Karpas-422 (cell line): ENCODE data around the gene ARSI. TPM values are rescaled to one million over a fixed set of nuclear protein-coding genes. Genes with fewer than 3 reads are reported as not detected.

Source experiments
- DNase-seq: peaks from one replicate; pipeline ENCODE4 v3.0.0-alpha.2; 2015
- H2AFZ ChIP-seq: fragments of 200-600 bp; sonication (generic); 2 replicates; pipeline ENCODE4 v1.6.1; 2014; ENCODE audit warnings: antibody characterized with exemption, low read length, mixed read lengths
- H3K27ac ChIP-seq: fragments of 200-600 bp; sonication (generic); 2 replicates; pipeline ENCODE4 v1.5.1; 2014; ENCODE audit warnings: mild to moderate bottlenecking, low read length, moderate library complexity
- H3K27me3 ChIP-seq: fragments of 200-600 bp; sonication (generic); 2 replicates; pipeline ENCODE4 v1.6.1; 2014; ENCODE audit warnings: low read length, mixed read lengths
- H3K36me3 ChIP-seq: fragments of 200-600 bp; sonication (generic); 2 replicates; pipeline ENCODE4 v1.6.1; 2014; ENCODE audit warnings: low read length, mixed read lengths; ENCODE audit not compliant: insufficient read depth
- H3K4me1 ChIP-seq: fragments of 200-600 bp; sonication (generic); 2 replicates; pipeline ENCODE4 v1.6.1; 2014; ENCODE audit warnings: mild to moderate bottlenecking, low read length, mixed read lengths
- H3K4me2 ChIP-seq: fragments of 200-600 bp; sonication (generic); 2 replicates; pipeline ENCODE4 v1.6.1; 2014; ENCODE audit warnings: low read length, low read depth, mild to moderate bottlenecking; ENCODE audit not compliant: poor library complexity, severe bottlenecking
- H3K4me3 ChIP-seq: fragments of 200-600 bp; sonication (generic); 2 replicates; pipeline ENCODE4 v1.5.1; 2014; ENCODE audit warnings: mild to moderate bottlenecking, antibody characterized with exemption, low read length, mixed read lengths
- H3K79me2 ChIP-seq: fragments of 200-600 bp; sonication (generic); 2 replicates; pipeline ENCODE4 v1.6.1; 2014; ENCODE audit warnings: mild to moderate bottlenecking, low read length, mixed read lengths
- H3K9ac ChIP-seq: fragments of 200-600 bp; sonication (generic); 2 replicates; pipeline ENCODE4 v1.6.0; 2014; ENCODE audit warnings: low read length
- H3K9me2 ChIP-seq: fragments of 200-600 bp; sonication (generic), shearing (Covaris generic); replicated peaks from 2 replicates; pipeline ENCODE4 v1.6.0; 2014; ENCODE audit warnings: mild to moderate bottlenecking, low read length, moderate library complexity; ENCODE audit not compliant: insufficient read depth
- H3K9me3 ChIP-seq: fragments of 300-700, 200-600 bp; sonication (generic); 2 replicates; pipeline ENCODE4 v1.6.1; 2014; ENCODE audit warnings: low read length, mixed read lengths
- H4K20me1 ChIP-seq: fragments of 200-600 bp; sonication (generic); 2 replicates; pipeline ENCODE4 v1.6.1; 2014; ENCODE audit warnings: mild to moderate bottlenecking, antibody characterized with exemption, low read length, low read depth; ENCODE audit not compliant: insufficient read depth
- total RNA-seq: library from RNA; depleted of rRNA; stranded (reverse); fragments of >200 nt; shearing (Covaris generic); gene quantifications from 2 replicates; pipeline ENCODE4 v1.2.3, GENCODE V29; 2014; ENCODE audit warnings: low replicate concordance

ARSI gene
- total RNA-seq, 1 experiment from 2014 or later: not detected

- H2AFZ ChIP-seq: no peak overlapping the region
- H4K20me1 ChIP-seq: no peaks in the 10 kb centered on the region
- no peak overlapping the region for H3K27ac ChIP-seq
- H3K36me3 ChIP-seq: no peaks in the 10 kb centered on the region
- H3K9me3 ChIP-seq: no peaks in the 10 kb centered on the region
- no peaks in the 10 kb centered on the region for H3K79me2 ChIP-seq
- no peak overlapping the region for H3K4me3 ChIP-seq
- no peaks in the 10 kb centered on the region for H3K4me1 ChIP-seq
- no peaks in the 10 kb centered on the region for H3K27me3 ChIP-seq
- no peak for DNase-seq
- H3K9me2 ChIP-seq: no peaks in the 10 kb centered on the region
- no peak overlapping the region for H3K9ac ChIP-seq
- no peak overlapping the region for H3K4me2 ChIP-seq
Observed at GRCh38 chr5:150323819-150324218, 21.1 kb upstream of the ARSI start.

DNA sequence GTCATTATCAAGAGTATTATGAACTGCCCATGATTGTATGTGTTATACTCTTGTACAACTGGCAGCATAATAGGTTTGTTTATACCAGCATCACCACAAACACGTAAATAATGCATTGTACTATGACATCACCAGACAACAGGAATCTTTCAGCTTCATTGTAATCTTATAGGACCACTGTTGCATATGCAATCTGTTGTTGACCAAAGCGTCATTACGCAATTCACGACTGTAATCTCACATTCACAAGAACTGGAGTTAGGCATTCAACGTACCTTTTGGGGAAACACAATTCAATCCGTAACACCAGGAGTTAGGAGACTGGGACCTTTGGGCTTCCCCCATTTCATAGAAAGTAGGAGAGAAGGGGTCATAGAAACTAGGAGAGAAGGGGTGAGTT, 20.4 kb upstream of the ARSI start:
- Histone ChIP-seq H3K9ac (no peak overlapping the region), H3K27ac (no peak overlapping the region), H3K9me3 (no peaks in the 10 kb centered on the region), H3K27me3 (no peaks in the 10 kb centered on the region), H3K9me2 (no peaks in the 10 kb centered on the region), H3K4me3 (no peak overlapping the region), H3K4me1 (no peaks in the 10 kb centered on the region), H4K20me1 (no peaks in the 10 kb centered on the region), H2AFZ (no peak overlapping the region), H3K79me2 (no peaks in the 10 kb centered on the region), H3K4me2 (no peak overlapping the region), H3K36me3 (no peaks in the 10 kb centered on the region)
- no peak for DNase-seq

- H4K20me1 ChIP-seq: no peaks in the 10 kb centered on the region
- DNase-seq: no peak
- no peak overlapping the region for H3K9ac ChIP-seq
- H2AFZ ChIP-seq: no peak overlapping the region
- H3K9me3 ChIP-seq: no peaks in the 10 kb centered on the region
- no peaks in the 10 kb centered on the region for H3K9me2 ChIP-seq
- no peaks in the 10 kb centered on the region for H3K27me3 ChIP-seq
- no peak overlapping the region for H3K27ac ChIP-seq
- H3K4me3 ChIP-seq: no peak overlapping the region
- no peak overlapping the region for H3K4me2 ChIP-seq
- no peaks in the 10 kb centered on the region for H3K79me2 ChIP-seq
- H3K4me1 ChIP-seq: no peaks in the 10 kb centered on the region
- no peaks in the 10 kb centered on the region for H3K36me3 ChIP-seq
Observed at GRCh38 chr5:150322202-150322601, 19.5 kb upstream of the ARSI start.

GRCh38 chr5:150321784-150322183, 19.1 kb upstream of the ARSI start:
- H3K27me3 ChIP-seq: no peaks in the 10 kb centered on the region
- no peak overlapping the region for H2AFZ ChIP-seq
- DNase-seq: no peak
- H3K4me1 ChIP-seq: no peaks in the 10 kb centered on the region
- no peaks in the 10 kb centered on the region for H3K9me2 ChIP-seq
- H3K4me2 ChIP-seq: no peak overlapping the region
- no peak overlapping the region for H3K27ac ChIP-seq
- no peaks in the 10 kb centered on the region for H3K9me3 ChIP-seq
- no peaks in the 10 kb centered on the region for H3K79me2 ChIP-seq
- H3K4me3 ChIP-seq: no peak overlapping the region
- no peaks in the 10 kb centered on the region for H4K20me1 ChIP-seq
- H3K36me3 ChIP-seq: no peaks in the 10 kb centered on the region
- no peak overlapping the region for H3K9ac ChIP-seq

GRCh38 chr5:150321211-150321610, 18.5 kb upstream of the ARSI start:
- Histone ChIP-seq H3K4me3 (no peak overlapping the region), H3K4me2 (no peak overlapping the region), H3K9me3 (no peaks in the 10 kb centered on the region), H3K9ac (no peak overlapping the region), H3K79me2 (no peaks in the 10 kb centered on the region), H3K27me3 (no peaks in the 10 kb centered on the region), H2AFZ (no peak overlapping the region), H3K36me3 (no peaks in the 10 kb centered on the region), H4K20me1 (no peaks in the 10 kb centered on the region), H3K9me2 (no peaks in the 10 kb centered on the region), H3K27ac (no peak overlapping the region), H3K4me1 (no peaks in the 10 kb centered on the region)
- no peak for DNase-seq

GRCh38 chr5:150320044-150320613, 17.4 kb upstream of the ARSI start:
- no peak overlapping the region for H3K9ac ChIP-seq
- no peak overlapping the region for H3K4me2 ChIP-seq
- H3K27me3 ChIP-seq: no peaks in the 10 kb centered on the region
- no peaks in the 10 kb centered on the region for H3K9me3 ChIP-seq
- H3K9me2 ChIP-seq: no peaks in the 10 kb centered on the region
- DNase-seq: no peak
- H3K36me3 ChIP-seq: no peaks in the 10 kb centered on the region
- H3K79me2 ChIP-seq: no peaks in the 10 kb centered on the region
- no peaks in the 10 kb centered on the region for H3K4me1 ChIP-seq
- H3K4me3 ChIP-seq: no peak overlapping the region
- H3K27ac ChIP-seq: no peak overlapping the region
- H4K20me1 ChIP-seq: no peaks in the 10 kb centered on the region
- no peak overlapping the region for H2AFZ ChIP-seq

DNA sequence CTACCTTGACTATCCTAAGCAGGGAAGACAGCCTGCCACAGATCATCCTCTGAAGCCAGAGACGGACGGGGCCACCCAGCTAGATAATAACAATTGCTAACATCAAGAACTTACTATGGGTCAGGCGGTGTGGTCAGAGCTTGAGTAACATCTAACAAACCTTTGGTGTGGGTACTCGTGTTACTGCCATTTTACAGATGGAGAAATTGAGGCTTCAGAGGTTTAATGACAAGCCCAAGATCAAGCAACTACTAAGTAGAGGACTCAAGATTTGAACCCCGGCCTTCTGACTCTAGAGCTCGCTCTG, 16.7 kb upstream of the ARSI start:
- Histone ChIP-seq H3K4me1 (no peaks in the 10 kb centered on the region), H2AFZ (no peak overlapping the region)

DNA sequence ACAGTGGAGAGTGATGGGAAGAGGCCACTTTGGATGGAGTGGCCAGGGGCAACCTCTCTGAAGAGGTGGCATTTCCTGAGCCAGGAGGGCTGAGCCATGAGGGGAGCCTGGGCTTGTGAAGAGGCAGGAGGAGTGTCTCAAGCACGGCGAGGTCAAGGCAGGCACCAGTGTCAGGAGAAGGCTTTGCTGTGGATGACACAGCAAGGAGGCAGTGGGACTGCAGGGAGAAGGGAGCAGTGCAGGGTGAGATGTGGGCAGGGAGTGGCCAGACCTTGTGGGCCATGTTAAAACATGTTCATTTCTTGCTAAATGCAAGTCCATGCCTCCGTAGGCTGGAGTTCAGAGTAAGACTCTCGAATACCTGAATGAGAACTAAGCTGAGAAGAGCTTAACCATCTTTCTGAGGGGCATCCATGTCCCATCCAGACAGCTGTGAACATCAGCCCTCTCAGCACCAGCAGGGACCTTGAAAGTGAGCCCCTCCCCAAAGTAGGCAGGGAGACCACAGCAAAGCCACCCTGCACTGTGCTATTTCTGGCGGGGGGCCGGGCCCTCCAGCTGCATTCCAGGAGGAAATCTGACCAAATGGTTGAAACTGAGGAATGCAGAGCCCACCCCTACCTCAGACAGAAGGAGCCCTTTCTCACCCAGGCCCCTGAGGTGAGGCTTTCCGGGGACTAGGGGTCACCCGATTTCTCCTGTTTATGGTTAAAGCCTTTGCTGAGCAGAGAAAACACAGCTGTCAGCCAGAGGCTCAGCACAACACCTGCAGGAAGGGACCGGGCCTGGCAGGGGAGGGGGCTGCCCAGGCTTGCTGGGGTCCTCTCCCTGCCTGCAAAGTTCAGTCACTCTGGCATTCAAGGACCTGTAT, 16.1 kb upstream of the ARSI start:
- Histone ChIP-seq H3K4me2 (no peak overlapping the region), H4K20me1 (no peaks in the 10 kb centered on the region), H3K4me1 (no peaks in the 10 kb centered on the region), H3K9me2 (no peaks in the 10 kb centered on the region), H3K9me3 (no peaks in the 10 kb centered on the region), H3K36me3 (no peaks in the 10 kb centered on the region), H3K27ac (no peak overlapping the region), H3K9ac (no peak overlapping the region), H3K4me3 (no peak overlapping the region), H2AFZ (no peak overlapping the region), H3K27me3 (no peaks in the 10 kb centered on the region), H3K79me2 (no peaks in the 10 kb centered on the region)
- no peak for DNase-seq

More for the DNA sequence above, 16.7 kb upstream of the ARSI start:
- no peak for DNase-seq
- H3K27ac ChIP-seq: no peak overlapping the region
- H3K9ac ChIP-seq: no peak overlapping the region
- H4K20me1 ChIP-seq: no peaks in the 10 kb centered on the region
- no peaks in the 10 kb centered on the region for H3K36me3 ChIP-seq
- no peaks in the 10 kb centered on the region for H3K27me3 ChIP-seq
- no peaks in the 10 kb centered on the region for H3K79me2 ChIP-seq
- no peaks in the 10 kb centered on the region for H3K9me3 ChIP-seq
- no peaks in the 10 kb centered on the region for H3K9me2 ChIP-seq
- H3K4me3 ChIP-seq: no peak overlapping the region
- H3K4me2 ChIP-seq: no peak overlapping the region
